MG63 (cell line): ENCODE data around the gene ZPLD1. TPM values are rescaled to one million over a fixed set of nuclear protein-coding genes. Genes with fewer than 3 reads are reported as not detected.
A peak's percentile ranks its signal among the peaks of the same experiment; 100 is the strongest.

ENCODE experiments used
- DNase-seq: peaks from one replicate; pipeline ENCODE4 v3.0.0-alpha.2; 2020
- H3K27me3 ChIP-seq: fragments of 250-450 bp; sonication (Bioruptor Pico); 2 replicates; pipeline ENCODE4 v1.5.1; 2020; ENCODE audit warnings: mild to moderate bottlenecking, moderate library complexity
- H3K36me3 ChIP-seq: fragments of 250-450 bp; sonication (Bioruptor Pico); 2 replicates; pipeline ENCODE4 v1.5.1; 2020; ENCODE audit warnings: mild to moderate bottlenecking, moderate library complexity
- H3K4me3 ChIP-seq: fragments of 250-450 bp; sonication (Bioruptor Pico); 2 replicates; pipeline ENCODE4 v1.5.1; 2020; ENCODE audit warnings: mild to moderate bottlenecking, moderate library complexity
- H3K9me3 ChIP-seq: fragments of 250-450 bp; sonication (Bioruptor Pico); 2 replicates; pipeline ENCODE4 v1.5.1; 2020; ENCODE audit warnings: mild to moderate bottlenecking, moderate library complexity
- total RNA-seq: library from RNA; depleted of rRNA; stranded (reverse); fragments of >200 nt; shearing (Covaris generic); gene quantifications from 2 replicates; pipeline ENCODE4 v1.2.3, GENCODE V29; 2014; ENCODE audit warnings: low replicate concordance

The ZPLD1 gene
- total RNA-seq, 1 experiment from 2014 or later: not detected

GRCh38 chr3:102488331-102488730 is 53.5 kb downstream of the ZPLD1 start:
- Histone ChIP-seq H3K36me3 (no peaks in the 10 kb centered on the region), H3K4me3 (no peak overlapping the region), H3K9me3 (no peaks in the 10 kb centered on the region; the same call in 1 of the 2 replicates), H3K27me3 (no peaks in the 10 kb centered on the region)
- no peak for DNase-seq

GRCh38 chr3:102492300-102492699 is 57.5 kb downstream of the ZPLD1 start:
- H3K4me3 ChIP-seq: no peak overlapping the region
- H3K27me3 ChIP-seq: no peaks in the 10 kb centered on the region
- H3K9me3 ChIP-seq: no peaks in the 10 kb centered on the region; the same call in 1 of the 2 replicates
- DNase-seq: no peak
- H3K36me3 ChIP-seq: no peaks in the 10 kb centered on the region

GRCh38 chr3:102497571-102497970 is 62.8 kb downstream of the ZPLD1 start:
- H3K9me3 ChIP-seq: no peaks in the 10 kb centered on the region
- no peaks in the 10 kb centered on the region for H3K36me3 ChIP-seq
- no peak overlapping the region for H3K4me3 ChIP-seq
- no peaks in the 10 kb centered on the region for H3K27me3 ChIP-seq
- DNase-seq: no peak

- H3K27me3 ChIP-seq: no peaks in the 10 kb centered on the region
- no peaks in the 10 kb centered on the region for H3K36me3 ChIP-seq
- DNase-seq: no peak
- no peak overlapping the region for H3K4me3 ChIP-seq
- no peaks in the 10 kb centered on the region for H3K9me3 ChIP-seq
Measured at GRCh38 chr3:102505542-102505941, 70.7 kb downstream of the ZPLD1 start.

- Histone ChIP-seq H3K36me3 (no peaks in the 10 kb centered on the region), H3K4me3 (no peak overlapping the region), H3K9me3 (no peaks in the 10 kb centered on the region), H3K27me3 (no peaks in the 10 kb centered on the region)
- DNase-seq: peak; percentile 25
Measured at GRCh38 chr3:102510663-102511062, 75.8 kb downstream of the ZPLD1 start.

GRCh38 chr3:102511168-102511567 is 76.4 kb downstream of the ZPLD1 start:
- Histone ChIP-seq H3K36me3 (no peaks in the 10 kb centered on the region), H3K4me3 (no peak overlapping the region)
- DNase-seq: no peak

GRCh38 chr3:102511639-102512038 is 76.8 kb downstream of the ZPLD1 start:
- H3K27me3 ChIP-seq: no peaks in the 10 kb centered on the region
- H3K4me3 ChIP-seq: no peak overlapping the region
- H3K9me3 ChIP-seq: no peaks in the 10 kb centered on the region
- H3K36me3 ChIP-seq: no peaks in the 10 kb centered on the region
- DNase-seq: no peak

More at GRCh38 chr3:102511168-102511567, 76.4 kb downstream of the ZPLD1 start:
- H3K9me3 ChIP-seq: no peaks in the 10 kb centered on the region
- H3K27me3 ChIP-seq: no peaks in the 10 kb centered on the region

GRCh38 chr3:102512734-102513504 is 78.1 kb downstream of the ZPLD1 start:
- H3K9me3 ChIP-seq: no peaks in the 10 kb centered on the region
- DNase-seq: no peak
- no peaks in the 10 kb centered on the region for H3K36me3 ChIP-seq
- H3K27me3 ChIP-seq: no peaks in the 10 kb centered on the region
- no peak overlapping the region for H3K4me3 ChIP-seq

GRCh38 chr3:102514241-102514640 is 79.4 kb downstream of the ZPLD1 start:
- no peak overlapping the region for H3K4me3 ChIP-seq
- H3K9me3 ChIP-seq: no peaks in the 10 kb centered on the region
- H3K36me3 ChIP-seq: no peaks in the 10 kb centered on the region
- 0 out of 2 replicates have a peak, but pooled peaks cover 2% of the 10 kb centered on the region for H3K27me3 ChIP-seq
- no peak for DNase-seq

GRCh38 chr3:102521246-102521645 is 86.4 kb downstream of the ZPLD1 start:
- no peak for DNase-seq
- Histone ChIP-seq H3K4me3 (no peak overlapping the region), H3K36me3 (no peaks in the 10 kb centered on the region), H3K27me3 (peaks cover 8% of the 10 kb centered on the region), H3K9me3 (no peaks in the 10 kb centered on the region; the same call in 1 of the 2 replicates)

- Histone ChIP-seq H3K27me3 (peaks cover 4% of the 10 kb centered on the region), H3K9me3 (no peaks in the 10 kb centered on the region), H3K4me3 (no peak overlapping the region), H3K36me3 (no peaks in the 10 kb centered on the region)
- no peak for DNase-seq
Measured at GRCh38 chr3:102525624-102526023, 90.8 kb downstream of the ZPLD1 start.

GRCh38 chr3:102526865-102527264 is 92.0 kb downstream of the ZPLD1 start:
- Histone ChIP-seq H3K27me3 (no peaks in the 10 kb centered on the region; the same call in 1 of the 2 replicates), H3K9me3 (no peaks in the 10 kb centered on the region), H3K36me3 (no peaks in the 10 kb centered on the region), H3K4me3 (no peak overlapping the region)
- no peak for DNase-seq

- no peak for DNase-seq
- H3K9me3 ChIP-seq: no peaks in the 10 kb centered on the region
- no peaks in the 10 kb centered on the region for H3K27me3 ChIP-seq
- H3K4me3 ChIP-seq: no peak overlapping the region
- no peaks in the 10 kb centered on the region for H3K36me3 ChIP-seq
Measured at GRCh38 chr3:102528727-102529126, 93.9 kb downstream of the ZPLD1 start.
